ENCODE data around the gene GRK1.

Gene GRK1

GRCh38 chr13:113761136-113761535 is 94.1 kb downstream of the GRK1 start:
- no peak for DNase-seq

- DNase-seq, result no peak
These were observed 95.1 kb downstream of the GRK1 start for GRCh38 chr13:113762075-113762474.

- DNase-seq, result no peak
These were observed 95.5 kb downstream of the GRK1 start for GRCh38 chr13:113762538-113762937.

- no peak for DNase-seq
These were observed 96.2 kb downstream of the GRK1 start for GRCh38 chr13:113763254-113763653.

- no peak for DNase-seq
These were observed 97.2 kb downstream of the GRK1 start for GRCh38 chr13:113763961-113764792.

- DNase-seq, result no peak
These were observed 98.0 kb downstream of the GRK1 start for GRCh38 chr13:113764793-113765563.

GRCh38 chr13:113765564-113765910 is 98.5 kb downstream of the GRK1 start:
- no peak for DNase-seq

- DNase-seq, result no peak
These were observed 99.2 kb downstream of the GRK1 start for GRCh38 chr13:113766035-113766800.

- no peak for DNase-seq
These were observed 100.3 kb downstream of the GRK1 start for GRCh38 chr13:113767366-113767765.

- no peak for DNase-seq
These were observed 101.2 kb downstream of the GRK1 start for GRCh38 chr13:113768018-113768905.

- DNase-seq, result no peak
These were observed 102.1 kb downstream of the GRK1 start for GRCh38 chr13:113769106-113769505.

GRCh38 chr13:113769881-113770280 is 102.9 kb downstream of the GRK1 start:
- DNase-seq, result no peak

- DNase-seq, result no peak
These were observed 103.4 kb downstream of the GRK1 start for GRCh38 chr13:113770441-113770840.

GRCh38 chr13:113770937-113771336 is 103.9 kb downstream of the GRK1 start:
- DNase-seq, result no peak

GRCh38 chr13:113771709-113772331 is 104.8 kb downstream of the GRK1 start:
- no peak for DNase-seq

GRCh38 chr13:113774177-113775107 is 107.4 kb downstream of the GRK1 start:
- DNase-seq, result no peak

GRCh38 chr13:113775451-113776145 is 108.6 kb downstream of the GRK1 start:
- DNase-seq, result no peak

GRCh38 chr13:113776231-113777125 is 109.5 kb downstream of the GRK1 start:
- no peak for DNase-seq

Data from right kidney (tissue), 1 donor.